Neural cell (in vitro differentiated cells): Measurements from ENCODE around the gene ERVV-1. TPM values are rescaled to one million over a fixed set of nuclear protein-coding genes. Genes with fewer than 3 reads are reported as not detected.

Experiments used
- H2AFZ ChIP-seq: fragments of 200-600, 300-800 bp; sonication (generic), shearing (Covaris generic); 2 replicates; pipeline ENCODE4 v1.6.0; 2014; ENCODE audit warnings: low read depth, mild to moderate bottlenecking, antibody characterized with exemption, low read length, moderate library complexity
- H3F3A ChIP-seq: fragments of 200-600 bp; shearing (Covaris generic); 2 replicates; pipeline ENCODE4 v1.6.1; 2016; ENCODE audit warnings: mild to moderate bottlenecking, moderate library complexity, mixed read lengths, antibody characterized with exemption, low read length; ENCODE audit not compliant: insufficient read depth, poor library complexity, severe bottlenecking
- H3K27ac ChIP-seq: fragments of 200-600, 300-800 bp; sonication (generic), shearing (Covaris generic); 2 replicates; pipeline ENCODE4 v1.5.1; 2014; ENCODE audit warnings: mild to moderate bottlenecking, low read length, moderate library complexity
- H3K27me3 ChIP-seq: fragments of 300-800, 200-600 bp; sonication (generic), shearing (Covaris generic); 2 replicates; pipeline ENCODE4 v1.6.0; 2014; ENCODE audit warnings: mild to moderate bottlenecking, low read depth, low read length, moderate library complexity; ENCODE audit not compliant: insufficient read depth
- H3K36me3 ChIP-seq: fragments of 300-800, 200-600 bp; sonication (generic), shearing (Covaris generic); 2 replicates; pipeline ENCODE4 v1.5.1; 2014; ENCODE audit warnings: mild to moderate bottlenecking, antibody characterized with exemption, low read length, moderate library complexity; ENCODE audit not compliant: insufficient read depth
- H3K4me2 ChIP-seq: fragments of 300-800, 200-600 bp; sonication (generic), shearing (Covaris generic); 2 replicates; pipeline ENCODE4 v1.6.0; 2014; ENCODE audit warnings: mild to moderate bottlenecking, low read length
- H3K4me3 ChIP-seq: fragments of 300-800, 200-600 bp; sonication (generic), shearing (Covaris generic); 2 replicates; pipeline ENCODE4 v1.5.1; 2014; ENCODE audit warnings: mild to moderate bottlenecking, low read length, moderate library complexity
- H3K79me2 ChIP-seq: fragments of 200-600 bp; shearing (Covaris generic); replicated peaks from 2 replicates; pipeline ENCODE4 v1.6.0; 2014; ENCODE audit warnings: mild to moderate bottlenecking, low read length, moderate library complexity; ENCODE audit not compliant: insufficient read depth
- H3K9ac ChIP-seq: fragments of 300-800, 200-600 bp; sonication (generic), shearing (Covaris generic); 2 replicates; pipeline ENCODE4 v1.6.1; 2016; ENCODE audit warnings: mild to moderate bottlenecking, low read length, mixed read lengths
- H3K9me2 ChIP-seq: fragments of 200-600 bp; shearing (Covaris generic); 2 replicates; pipeline ENCODE4 v1.6.1; 2016; ENCODE audit warnings: mild to moderate bottlenecking, low read length, mixed read lengths; ENCODE audit not compliant: insufficient read depth
- H3K9me3 ChIP-seq: fragments of 200-600, 300-800 bp; sonication (generic), shearing (Covaris generic); 2 replicates; pipeline ENCODE4 v1.6.1; 2016; ENCODE audit warnings: mild to moderate bottlenecking, mixed run types, low read length, moderate library complexity, mixed read lengths
- H4K20me1 ChIP-seq: fragments of 200-600 bp; shearing (Covaris generic); 2 replicates; pipeline ENCODE4 v1.6.1; 2016; ENCODE audit warnings: mild to moderate bottlenecking, mixed run types; ENCODE audit not compliant: insufficient read depth
- EP300 ChIP-seq: fragments of 450-650 bp; conservative IDR thresholded peaks from 2 replicates; pipeline ENCODE4 v1.6.1; 2014; ENCODE audit warnings: antibody characterized with exemption, mild to moderate bottlenecking, moderate library complexity; ENCODE audit not compliant: poor library complexity, severe bottlenecking
- EZH2 ChIP-seq: fragments of 200-600, 300-800 bp; shearing (Covaris generic), sonication (generic); IDR thresholded peaks from 2 replicates; pipeline ENCODE4 v1.6.1; 2014; ENCODE audit warnings: antibody characterized with exemption, low read length, borderline replicate concordance, mild to moderate bottlenecking; ENCODE audit not compliant: insufficient read depth, poor library complexity, severe bottlenecking
- MXI1 ChIP-seq: fragments of 450-650 bp; conservative IDR thresholded peaks from 2 replicates; pipeline ENCODE4 v1.6.1; 2014; ENCODE audit warnings: antibody characterized with exemption, mild to moderate bottlenecking; ENCODE audit not compliant: poor library complexity, severe bottlenecking
- POLR2AphosphoS5 ChIP-seq: IDR thresholded peaks from 2 replicates; pipeline ENCODE4 v1.6.1; 2012
- RAD21 ChIP-seq: fragments of 450-650 bp; conservative IDR thresholded peaks from 2 replicates; pipeline ENCODE4 v1.6.1; 2014; ENCODE audit warnings: antibody characterized with exemption, mild to moderate bottlenecking, moderate library complexity
- REST ChIP-seq: IDR thresholded peaks from 2 replicates; pipeline ENCODE4 v1.6.1; 2012; ENCODE audit warnings: borderline replicate concordance
- SMC3 ChIP-seq: fragments of 450-650 bp; conservative IDR thresholded peaks from 2 replicates; pipeline ENCODE4 v1.6.1; 2014; ENCODE audit warnings: antibody characterized with exemption, mild to moderate bottlenecking, moderate library complexity; ENCODE audit not compliant: poor library complexity
- TAF1 ChIP-seq: IDR thresholded peaks from 2 replicates; pipeline ENCODE4 v1.6.1; 2012; ENCODE audit warnings: low read depth
- polyA plus RNA-seq: library from polyadenylated mRNA; depleted of rRNA; stranded (reverse); fragments of >200 nt; gene quantifications from 2 replicates; pipeline ENCODE4 v1.2.3, GENCODE V29; 2014
- TF ChIP-seq, protein P1 (sequence below): fragments of 450-650 bp; IDR thresholded peaks from 2 replicates; pipeline ENCODE4 v1.5.1; 2014; ENCODE audit warnings: antibody characterized with exemption, mild to moderate bottlenecking, moderate library complexity; ENCODE audit not compliant: poor library complexity, severe bottlenecking

The ERVV-1 gene
- polyA plus RNA-seq, 1 donor from 2014 or later: not detected

DNA sequence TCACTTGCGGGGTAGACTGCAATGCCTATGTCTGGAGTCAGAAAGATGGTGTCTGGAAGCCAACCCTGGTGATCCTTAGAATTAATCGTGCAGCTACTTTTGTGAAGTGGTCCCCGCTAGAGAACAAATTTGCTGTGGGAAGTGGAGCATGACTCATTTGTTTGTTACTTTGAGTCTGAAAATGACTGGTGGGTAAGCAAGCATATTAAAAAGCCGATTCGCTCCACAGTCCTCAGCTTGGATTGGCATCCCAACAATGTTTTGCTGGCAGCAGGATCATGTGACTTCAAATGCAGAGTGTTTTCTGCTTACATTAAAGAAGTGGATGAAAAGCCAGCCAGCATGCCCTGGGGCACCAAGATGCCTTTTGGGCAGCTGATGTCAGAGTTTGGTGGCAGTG, 9.5 kb upstream of the ERVV-1 start:
- no peaks in the 10 kb centered on the region for H3K36me3 ChIP-seq
- H3K27ac ChIP-seq: no peak overlapping the region
- no peaks in the 10 kb centered on the region for H3F3A ChIP-seq
- no peaks in the 10 kb centered on the region for H3K9me3 ChIP-seq
- H3K79me2 ChIP-seq: no peaks in the 10 kb centered on the region
- no peaks in the 10 kb centered on the region for H3K27me3 ChIP-seq
- no peaks in the 10 kb centered on the region for H4K20me1 ChIP-seq
- H3K9me2 ChIP-seq: no peaks in the 10 kb centered on the region
- no peak overlapping the region for H3K4me2 ChIP-seq
- no peak overlapping the region for H3K4me3 ChIP-seq
- no peak overlapping the region for H2AFZ ChIP-seq
- TF ChIP-seq, protein P1, sequence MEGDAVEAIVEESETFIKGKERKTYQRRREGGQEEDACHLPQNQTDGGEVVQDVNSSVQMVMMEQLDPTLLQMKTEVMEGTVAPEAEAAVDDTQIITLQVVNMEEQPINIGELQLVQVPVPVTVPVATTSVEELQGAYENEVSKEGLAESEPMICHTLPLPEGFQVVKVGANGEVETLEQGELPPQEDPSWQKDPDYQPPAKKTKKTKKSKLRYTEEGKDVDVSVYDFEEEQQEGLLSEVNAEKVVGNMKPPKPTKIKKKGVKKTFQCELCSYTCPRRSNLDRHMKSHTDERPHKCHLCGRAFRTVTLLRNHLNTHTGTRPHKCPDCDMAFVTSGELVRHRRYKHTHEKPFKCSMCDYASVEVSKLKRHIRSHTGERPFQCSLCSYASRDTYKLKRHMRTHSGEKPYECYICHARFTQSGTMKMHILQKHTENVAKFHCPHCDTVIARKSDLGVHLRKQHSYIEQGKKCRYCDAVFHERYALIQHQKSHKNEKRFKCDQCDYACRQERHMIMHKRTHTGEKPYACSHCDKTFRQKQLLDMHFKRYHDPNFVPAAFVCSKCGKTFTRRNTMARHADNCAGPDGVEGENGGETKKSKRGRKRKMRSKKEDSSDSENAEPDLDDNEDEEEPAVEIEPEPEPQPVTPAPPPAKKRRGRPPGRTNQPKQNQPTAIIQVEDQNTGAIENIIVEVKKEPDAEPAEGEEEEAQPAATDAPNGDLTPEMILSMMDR: no peak
- TF ChIP-seq REST (no peak), POLR2AphosphoS5 (no peak), TAF1 (no peak), MXI1 (no peak), EP300 (no peak), EZH2 (no peak), RAD21 (no peak), SMC3 (no peak)
- no peak overlapping the region for H3K9ac ChIP-seq

GRCh38 chr19:53007200-53007599, 6.5 kb upstream of the ERVV-1 start:
- H3K9ac ChIP-seq: no peak overlapping the region
- no peak overlapping the region for H3K4me2 ChIP-seq
- H3K27me3 ChIP-seq: no peaks in the 10 kb centered on the region
- H3F3A ChIP-seq: no peaks in the 10 kb centered on the region
- H3K9me2 ChIP-seq: no peaks in the 10 kb centered on the region
- H4K20me1 ChIP-seq: no peaks in the 10 kb centered on the region
- no peak overlapping the region for H3K27ac ChIP-seq
- no peaks in the 10 kb centered on the region for H3K36me3 ChIP-seq
- no peak for TF ChIP-seq SMC3
- TF ChIP-seq EP300: no peak
- TF ChIP-seq MXI1: no peak
- no peak for TF ChIP-seq RAD21
- no peak for TF ChIP-seq TAF1
- no peak for TF ChIP-seq POLR2AphosphoS5
- TF ChIP-seq, protein P1: no peak
- no peak for TF ChIP-seq EZH2
- TF ChIP-seq REST: no peak
- H3K9me3 ChIP-seq: no peaks in the 10 kb centered on the region
- H2AFZ ChIP-seq: no peak overlapping the region
- H3K4me3 ChIP-seq: no peak overlapping the region
- no peaks in the 10 kb centered on the region for H3K79me2 ChIP-seq
